Measurements from ENCODE around the gene HMGXB3.

HMGXB3 gene

GRCh38 chr5:149995385-149996204 lies 4.9 kb upstream of the HMGXB3 start:
- TF ChIP-seq REST (IDR thresholded peaks at IDR 0.05; ENCODE audit: insufficient replicate concordance, low read depth), result no peak
- no peak for TF ChIP-seq SPI1 (IDR thresholded peaks at IDR 0.05; ENCODE audit: borderline replicate concordance, low read depth)
- TF ChIP-seq GABPA (IDR thresholded peaks at IDR 0.05; ENCODE audit: low read depth), result no peak
- no peak for TF ChIP-seq CTCF (IDR thresholded peaks at IDR 0.05; ENCODE audit: insufficient read depth, low read length)
- no peak for TF ChIP-seq POLR2AphosphoS5 (IDR thresholded peaks at IDR 0.05; ENCODE audit: low read depth)
- no peak for DNase-seq (ENCODE audit: low read depth in 1 of 2, low spot score in 1 of 2)
- Histone ChIP-seq H3K27me3 (ENCODE audit: insufficient read depth, poor library complexity, severe bottlenecking) (no peaks in the 10 kb centered on the region), H3K4me3 (replicated peaks; ENCODE audit: insufficient read depth, low read length) (no peak overlapping the region), H3K27ac (replicated peaks) (no peak overlapping the region)

- TF ChIP-seq CTCF (IDR thresholded peaks at IDR 0.05; ENCODE audit: insufficient read depth, low read length) (no peak), SPI1 (IDR thresholded peaks at IDR 0.05; ENCODE audit: borderline replicate concordance, low read depth) (no peak), GABPA (IDR thresholded peaks at IDR 0.05; ENCODE audit: low read depth) (no peak), POLR2AphosphoS5 (IDR thresholded peaks at IDR 0.05; ENCODE audit: low read depth) (no peak), REST (IDR thresholded peaks at IDR 0.05; ENCODE audit: insufficient replicate concordance, low read depth) (no peak)
- DNase-seq (ENCODE audit: low read depth in 1 of 2, low spot score in 1 of 2), result no peak
- H3K4me3 ChIP-seq (replicated peaks; ENCODE audit: insufficient read depth, low read length), result no peak overlapping the region
- H3K27ac ChIP-seq (replicated peaks), result no peak overlapping the region
- H3K27me3 ChIP-seq (ENCODE audit: insufficient read depth, poor library complexity, severe bottlenecking), result no peaks in the 10 kb centered on the region
These were observed 4.2 kb upstream of the HMGXB3 start for GRCh38 chr5:149996205-149996890.

DNA sequence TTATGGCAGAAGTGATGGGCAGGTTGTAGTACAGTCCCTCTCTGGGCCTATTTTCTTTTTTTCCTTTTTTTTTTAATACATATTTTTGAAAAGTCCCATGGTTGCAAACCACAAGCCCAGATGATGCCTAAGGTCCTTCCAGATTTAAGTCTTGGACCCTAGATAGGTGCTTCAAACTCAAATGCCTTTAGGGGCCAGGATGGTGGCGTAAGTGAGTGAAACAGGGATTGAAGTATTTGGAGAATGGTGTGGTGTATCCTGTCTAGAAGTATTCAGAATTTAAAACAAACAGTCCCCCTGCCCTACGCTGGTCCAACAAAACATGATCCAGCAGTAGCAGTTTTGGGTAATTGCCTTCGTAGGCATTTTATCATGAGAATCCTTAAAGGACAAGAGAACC lies 2.3 kb upstream of the HMGXB3 start:
- H3K27ac ChIP-seq (replicated peaks), result no peak overlapping the region
- no peak for DNase-seq (ENCODE audit: low read depth in 1 of 2, low spot score in 1 of 2)
- H3K4me3 ChIP-seq (replicated peaks; ENCODE audit: insufficient read depth, low read length), result no peak overlapping the region
- H3K27me3 ChIP-seq (ENCODE audit: insufficient read depth, poor library complexity, severe bottlenecking), result no peaks in the 10 kb centered on the region
- TF ChIP-seq SPI1 (IDR thresholded peaks at IDR 0.05; ENCODE audit: borderline replicate concordance, low read depth), result no peak
- TF ChIP-seq REST (IDR thresholded peaks at IDR 0.05; ENCODE audit: insufficient replicate concordance, low read depth), result no peak
- no peak for TF ChIP-seq POLR2AphosphoS5 (IDR thresholded peaks at IDR 0.05; ENCODE audit: low read depth)
- no peak for TF ChIP-seq CTCF (IDR thresholded peaks at IDR 0.05; ENCODE audit: insufficient read depth, low read length)

Data from HL-60 (cell line).